SU-DHL-6 (cell line): Measurements from ENCODE around the gene NCKAP1.

Source experiments
- H2AFZ ChIP-seq: fragments of 200-600 bp; sonication (generic); 2 replicates; pipeline ENCODE4 v1.6.1; 2014; ENCODE audit warnings: low read depth, mild to moderate bottlenecking, moderate library complexity, mixed read lengths, antibody characterized with exemption, low read length; ENCODE audit not compliant: severe bottlenecking
- H3F3A ChIP-seq: fragments of 200-600 bp; shearing (Covaris generic); 2 replicates; pipeline ENCODE4 v1.6.0; 2016; ENCODE audit warnings: antibody characterized with exemption, mild to moderate bottlenecking; ENCODE audit not compliant: insufficient read depth
- H3K27ac ChIP-seq: fragments of 200-600 bp; sonication (generic); 2 replicates; pipeline ENCODE4 v1.5.1; 2016; ENCODE audit warnings: low read depth, mild to moderate bottlenecking, low read length, moderate library complexity, mixed read lengths
- H3K27me3 ChIP-seq: fragments of 200-600 bp; sonication (generic), shearing (Covaris generic); 2 replicates; pipeline ENCODE4 v1.6.0; 2014; ENCODE audit warnings: mild to moderate bottlenecking, low read length
- H3K36me3 ChIP-seq: fragments of 200-600 bp; sonication (generic); 2 replicates; pipeline ENCODE4 v1.6.1; 2014; ENCODE audit warnings: mild to moderate bottlenecking, low read length, mixed read lengths
- H3K4me2 ChIP-seq: fragments of 300-600, 200-600 bp; shearing (Covaris generic), sonication (generic); 2 replicates; pipeline ENCODE4 v1.6.0; 2014; ENCODE audit warnings: low read length, low read depth, mild to moderate bottlenecking; ENCODE audit not compliant: poor library complexity, severe bottlenecking
- H3K4me3 ChIP-seq: fragments of 200-600 bp; sonication (generic); 2 replicates; pipeline ENCODE4 v1.5.1; 2014; ENCODE audit warnings: antibody characterized with exemption, low read length, mild to moderate bottlenecking, mixed read lengths; ENCODE audit not compliant: insufficient read depth, poor library complexity, severe bottlenecking
- H3K79me2 ChIP-seq: fragments of 200-600 bp; sonication (generic); 2 replicates; pipeline ENCODE4 v1.6.1; 2014; ENCODE audit warnings: mild to moderate bottlenecking, low read length, moderate library complexity; ENCODE audit not compliant: insufficient read depth
- H3K9ac ChIP-seq: fragments of 200-600 bp; sonication (generic); 2 replicates; pipeline ENCODE4 v1.7.0; 2014; ENCODE audit warnings: mild to moderate bottlenecking, low read length
- H3K9me2 ChIP-seq: fragments of 200-600 bp; sonication (generic); replicated peaks from 2 replicates; pipeline ENCODE4 v1.6.1; 2014; ENCODE audit warnings: low read length; ENCODE audit not compliant: insufficient read depth
- H3K9me3 ChIP-seq: fragments of 200-600 bp; sonication (generic); 2 replicates; pipeline ENCODE4 v1.6.1; 2014; ENCODE audit warnings: low read length, mixed read lengths; ENCODE audit not compliant: insufficient read depth
- H4K20me1 ChIP-seq: fragments of 200-600 bp; sonication (generic); 2 replicates; pipeline ENCODE4 v1.6.1; 2014; ENCODE audit warnings: low read depth, mild to moderate bottlenecking, antibody characterized with exemption, low read length, moderate library complexity, mixed read lengths
- CTCF ChIP-seq: fragments of 200-600 bp; sonication (generic); IDR thresholded peaks from one replicate; pipeline ENCODE4 v1.5.1; 2017; ENCODE audit warnings: antibody characterized with exemption, mild to moderate bottlenecking, low read length, moderate library complexity; ENCODE audit not compliant: insufficient read depth, poor library complexity, severe bottlenecking
- EZH2phosphoT487 ChIP-seq: fragments of 200-600 bp; sonication (generic), shearing (Covaris generic); conservative IDR thresholded peaks from 2 replicates; pipeline ENCODE4 v1.6.1; 2018; ENCODE audit warnings: mild to moderate bottlenecking, antibody characterized with exemption, low read length, moderate library complexity, mixed read lengths

Gene NCKAP1

GRCh38 chr2:183033951-183034350, 4.3 kb downstream of the NCKAP1 start:
- Histone ChIP-seq H3K4me3 (no peak overlapping the region), H2AFZ (no peak overlapping the region), H3K9me2 (no peaks in the 10 kb centered on the region), H3K36me3 (no peaks in the 10 kb centered on the region), H3F3A (peaks cover 9% of the 10 kb centered on the region), H3K9me3 (no peaks in the 10 kb centered on the region), H3K9ac (no peak overlapping the region), H3K4me2 (no peak overlapping the region), H3K79me2 (no peaks in the 10 kb centered on the region), H3K27ac (no peak overlapping the region), H3K27me3 (no peaks in the 10 kb centered on the region), H4K20me1 (no peaks in the 10 kb centered on the region; the same call in 1 of the 2 replicates)
- TF ChIP-seq CTCF (no peak), EZH2phosphoT487 (no peak)

GRCh38 chr2:183031911-183032794, 6.1 kb downstream of the NCKAP1 start:
- Histone ChIP-seq H4K20me1 (no peaks in the 10 kb centered on the region; the same call in 1 of the 2 replicates), H3K36me3 (no peaks in the 10 kb centered on the region), H3K9ac (no peak overlapping the region), H2AFZ (no peak overlapping the region), H3K9me2 (no peaks in the 10 kb centered on the region), H3K79me2 (no peaks in the 10 kb centered on the region), H3K9me3 (no peaks in the 10 kb centered on the region), H3K4me2 (no peak overlapping the region), H3K4me3 (no peak overlapping the region), H3K27me3 (no peaks in the 10 kb centered on the region), H3K27ac (no peak overlapping the region), H3F3A (peaks cover 9% of the 10 kb centered on the region)
- TF ChIP-seq CTCF (no peak), EZH2phosphoT487 (no peak)

GRCh38 chr2:183029219-183029618, 9.0 kb downstream of the NCKAP1 start:
- no peaks in the 10 kb centered on the region for H3F3A ChIP-seq
- H3K9me3 ChIP-seq = no peaks in the 10 kb centered on the region
- no peak overlapping the region for H3K9ac ChIP-seq
- no peaks in the 10 kb centered on the region for H3K9me2 ChIP-seq
- TF ChIP-seq EZH2phosphoT487 (no peak), CTCF (no peak)
- H2AFZ ChIP-seq = no peak overlapping the region
- H3K27me3 ChIP-seq = no peaks in the 10 kb centered on the region
- no peak overlapping the region for H3K4me3 ChIP-seq
- H4K20me1 ChIP-seq = no peaks in the 10 kb centered on the region; the same call in 1 of the 2 replicates
- no peak overlapping the region for H3K27ac ChIP-seq
- no peak overlapping the region for H3K4me2 ChIP-seq
- no peaks in the 10 kb centered on the region for H3K79me2 ChIP-seq
- H3K36me3 ChIP-seq = no peaks in the 10 kb centered on the region
